ENCODE data around the gene NR0B2. TPM values are rescaled to one million over a fixed set of nuclear protein-coding genes. Genes with fewer than 3 reads are reported as not detected.

Gene NR0B2
- total and polyA plus RNA-seq, 2 of the 13 experiments (the other 11 are each of a cell fraction or from before 2014, with no cell fraction given) = 72.5 to 133 TPM

DNA sequence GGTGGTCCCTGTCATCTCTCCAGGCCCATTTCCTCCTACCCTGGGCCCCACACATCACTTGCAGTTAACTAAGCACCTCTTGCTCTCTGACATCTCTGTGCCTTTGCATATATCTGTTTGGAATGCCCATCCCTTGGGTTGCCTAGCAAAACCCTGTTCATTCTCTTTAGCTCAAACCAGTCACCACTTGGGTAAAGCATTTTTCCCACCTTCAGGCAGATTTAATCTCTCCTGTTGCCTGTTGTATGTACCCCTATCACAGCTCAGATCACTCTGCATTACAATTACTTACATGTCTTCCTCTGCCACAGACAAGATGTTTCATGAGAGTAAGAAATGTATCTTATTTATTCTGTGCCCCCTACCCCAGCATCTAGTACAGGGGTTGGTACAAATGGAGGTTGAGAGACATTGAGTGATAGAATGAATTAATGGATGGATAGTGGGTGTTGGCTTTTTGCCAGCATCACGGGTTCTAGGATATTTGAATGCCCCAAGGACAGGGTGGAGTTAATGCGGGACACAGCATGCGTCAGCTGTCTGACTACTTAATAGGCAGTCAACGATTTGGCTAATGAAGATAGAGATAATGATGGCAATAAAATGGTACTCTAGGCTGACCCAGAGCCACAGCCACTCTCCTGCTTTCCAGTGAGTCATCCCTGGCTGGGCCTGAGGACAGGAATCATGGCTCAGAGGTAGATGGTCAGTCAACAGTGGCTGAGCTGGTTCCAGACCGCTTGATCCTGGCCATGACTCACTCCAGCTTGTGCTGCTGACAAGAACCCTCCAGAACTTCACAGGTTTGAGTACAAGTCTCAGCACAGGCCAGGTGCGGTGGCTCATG, 6.5 kb downstream of the NR0B2 start (continued):
- TF ChIP-seq SOX13 (IDR thresholded peaks at IDR 0.05) = no peak
- no peak for TF ChIP-seq SOX13 (CRISPR knock-in tag; conservative IDR thresholded peaks at IDR 0.05 in 1 of 2, IDR thresholded peaks at IDR 0.05 in 1 of 2)
- TF ChIP-seq CENPX (CRISPR knock-in tag; IDR thresholded peaks at IDR 0.05) = no peak
- no peak for TF ChIP-seq LCORL (IDR thresholded peaks at IDR 0.05)
- 0 out of 2 replicates have a peak, but pooled peaks have one; percentile 52 for TF ChIP-seq LCORL (CRISPR knock-in tag; IDR thresholded peaks at IDR 0.05)
- TF ChIP-seq SOX6 (IDR thresholded peaks at IDR 0.05) = no peak
- TF ChIP-seq SOX6 (CRISPR knock-in tag; IDR thresholded peaks at IDR 0.05) = no peak
- no peak for TF ChIP-seq NCOA5 (CRISPR knock-in tag; IDR thresholded peaks at IDR 0.05)
- TF ChIP-seq ZFP36L2 (CRISPR knock-in tag; IDR thresholded peaks at IDR 0.05) = no peak
- TF ChIP-seq ZNF121 (CRISPR knock-in tag; IDR thresholded peaks at IDR 0.05) = no peak
- TF ChIP-seq, protein P1, sequence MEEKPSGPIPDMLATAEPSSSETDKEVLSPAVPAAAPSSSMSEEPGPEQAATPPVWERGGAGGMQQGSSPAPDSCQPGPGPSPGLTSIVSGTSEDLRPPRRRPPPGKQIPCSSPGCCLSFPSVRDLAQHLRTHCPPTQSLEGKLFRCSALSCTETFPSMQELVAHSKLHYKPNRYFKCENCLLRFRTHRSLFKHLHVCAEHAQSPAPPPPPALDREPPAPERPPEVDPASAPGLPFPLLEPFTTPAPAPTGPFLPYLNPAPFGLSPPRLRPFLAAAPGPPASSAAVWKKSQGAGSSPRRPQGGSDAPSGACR (CRISPR knock-in tag; IDR thresholded peaks at IDR 0.05) = no peak
- no peak for TF ChIP-seq ZNF234 (CRISPR knock-in tag; conservative IDR thresholded peaks at IDR 0.05)
- no peak for TF ChIP-seq JDP2 (CRISPR knock-in tag; IDR thresholded peaks at IDR 0.05; ENCODE audit: borderline replicate concordance)
- no peak for TF ChIP-seq ZNF318 (CRISPR knock-in tag; IDR thresholded peaks at IDR 0.05)
- peak; percentile 11 for TF ChIP-seq TBL1XR1 (IDR thresholded peaks at IDR 0.05; ENCODE audit: borderline replicate concordance, low read length, partially characterized antibody)
- TF ChIP-seq GTF3A (CRISPR knock-in tag; conservative IDR thresholded peaks at IDR 0.05) = no peak
- no peak for TF ChIP-seq MTA1 (CRISPR knock-in tag; IDR thresholded peaks at IDR 0.05; ENCODE audit: borderline replicate concordance)
- 0 out of 2 replicates have a peak, but pooled peaks have one; percentile 9 for TF ChIP-seq ATF7-NPFF (CRISPR knock-in tag; IDR thresholded peaks at IDR 0.05; ENCODE audit: low read depth)
- TF ChIP-seq PHF21A (CRISPR knock-in tag; IDR thresholded peaks at IDR 0.05) = no peak
- TF ChIP-seq ZNF430 (CRISPR knock-in tag; IDR thresholded peaks at IDR 0.05) = no peak
- TF ChIP-seq ZNF263 (CRISPR knock-in tag; IDR thresholded peaks at IDR 0.05) = peak; percentile 80
- TF ChIP-seq SP5 (CRISPR knock-in tag; IDR thresholded peaks at IDR 0.05; ENCODE audit: borderline replicate concordance, low read depth) = no peak
- TF ChIP-seq SRSF4 (IDR thresholded peaks at IDR 0.05; ENCODE audit: low read depth, low read length, poor library complexity, severe bottlenecking) = no peak

Measured in HepG2 (cell line).